ENCODE data around the gene SNRPF. TPM values are rescaled to one million over a fixed set of nuclear protein-coding genes. Genes with fewer than 3 reads are reported as not detected.

SNRPF gene
- total RNA-seq, 1 experiment from 2014 or later, result 46.9 TPM

DNA sequence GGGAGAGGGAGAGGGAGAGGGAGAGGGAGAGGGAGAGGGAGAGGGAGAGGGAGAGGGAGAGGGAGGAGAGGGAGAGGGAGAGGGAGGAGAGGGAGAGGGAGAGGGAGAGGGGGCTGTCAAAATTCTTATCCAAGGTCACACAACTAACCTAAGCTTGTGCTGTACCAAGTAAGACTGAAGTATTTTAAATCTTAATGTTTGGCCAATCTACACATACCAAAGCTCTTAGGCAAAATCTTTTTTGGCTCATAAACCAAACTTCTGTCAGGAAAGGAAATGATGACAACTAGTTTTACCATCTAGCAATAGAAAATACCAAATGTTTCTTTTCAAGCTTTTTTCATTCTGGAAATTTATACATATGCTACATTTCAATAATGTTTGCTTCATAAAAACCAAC lies 49.8 kb downstream of the SNRPF start:
- POLR2A ChIA-PET, result interaction anchor here (1.4 kb wide), 1 partner anchor 10 kb away, joined by 4 read pairs; no protein-coding TSS in a partner anchor
- Mint-ChIP-seq H3K27me3 (ENCODE audit: insufficient read depth, unreplicated experiment) (peaks cover 43% of the 10 kb centered on the region), H3K4me3 (ENCODE audit: unreplicated experiment) (no peak overlapping the region), H3K27ac (ENCODE audit: low read depth, unreplicated experiment) (no peak overlapping the region), H3K9me3 (ENCODE audit: unreplicated experiment) (no peaks in the 10 kb centered on the region), H3K4me1 (ENCODE audit: insufficient read depth, unreplicated experiment) (no peaks in the 10 kb centered on the region), H3K36me3 (ENCODE audit: insufficient read depth, unreplicated experiment) (no peaks in the 10 kb centered on the region)
- CTCF ChIA-PET, result interaction anchor here (1.4 kb wide), 1 partner anchor 10 kb away, joined by 6 read pairs; no protein-coding TSS in a partner anchor
- intact Hi-C loops (cut with micrococcal nuclease), result no loop called here
- BruUV-seq (replicated peaks), result no TSS peak
- no peak for DNase-seq (ENCODE audit: unreplicated experiment)
- TF ChIP-seq, protein P1, sequence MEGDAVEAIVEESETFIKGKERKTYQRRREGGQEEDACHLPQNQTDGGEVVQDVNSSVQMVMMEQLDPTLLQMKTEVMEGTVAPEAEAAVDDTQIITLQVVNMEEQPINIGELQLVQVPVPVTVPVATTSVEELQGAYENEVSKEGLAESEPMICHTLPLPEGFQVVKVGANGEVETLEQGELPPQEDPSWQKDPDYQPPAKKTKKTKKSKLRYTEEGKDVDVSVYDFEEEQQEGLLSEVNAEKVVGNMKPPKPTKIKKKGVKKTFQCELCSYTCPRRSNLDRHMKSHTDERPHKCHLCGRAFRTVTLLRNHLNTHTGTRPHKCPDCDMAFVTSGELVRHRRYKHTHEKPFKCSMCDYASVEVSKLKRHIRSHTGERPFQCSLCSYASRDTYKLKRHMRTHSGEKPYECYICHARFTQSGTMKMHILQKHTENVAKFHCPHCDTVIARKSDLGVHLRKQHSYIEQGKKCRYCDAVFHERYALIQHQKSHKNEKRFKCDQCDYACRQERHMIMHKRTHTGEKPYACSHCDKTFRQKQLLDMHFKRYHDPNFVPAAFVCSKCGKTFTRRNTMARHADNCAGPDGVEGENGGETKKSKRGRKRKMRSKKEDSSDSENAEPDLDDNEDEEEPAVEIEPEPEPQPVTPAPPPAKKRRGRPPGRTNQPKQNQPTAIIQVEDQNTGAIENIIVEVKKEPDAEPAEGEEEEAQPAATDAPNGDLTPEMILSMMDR (IDR thresholded peaks at IDR 0.05; ENCODE audit: unreplicated experiment), result no peak

DNA sequence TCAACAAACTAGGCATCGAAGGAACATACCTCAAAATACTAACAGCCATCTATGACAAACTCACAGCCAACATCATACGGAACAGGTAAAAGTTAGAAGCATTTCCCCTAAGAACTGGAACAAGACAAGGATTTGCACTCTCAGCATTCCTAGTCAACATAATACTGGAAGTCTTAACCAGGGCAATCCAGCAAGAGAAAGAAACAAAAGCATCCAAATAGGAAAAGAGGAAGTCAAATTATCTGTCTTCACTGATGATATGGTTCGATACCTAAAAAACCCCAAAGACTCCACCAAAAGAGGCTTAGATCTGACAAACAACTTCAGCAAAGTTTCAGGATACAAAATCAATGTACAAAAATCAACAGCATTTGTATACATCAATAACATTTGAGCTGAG lies 51.1 kb downstream of the SNRPF start:
- no TSS peak for BruUV-seq (replicated peaks)
- Mint-ChIP-seq H3K4me1 (ENCODE audit: insufficient read depth, unreplicated experiment) (no peaks in the 10 kb centered on the region), H3K9me3 (ENCODE audit: unreplicated experiment) (no peaks in the 10 kb centered on the region), H3K27me3 (ENCODE audit: insufficient read depth, unreplicated experiment) (peaks cover 30% of the 10 kb centered on the region), H3K4me3 (ENCODE audit: unreplicated experiment) (no peak overlapping the region), H3K36me3 (ENCODE audit: insufficient read depth, unreplicated experiment) (no peaks in the 10 kb centered on the region), H3K27ac (ENCODE audit: low read depth, unreplicated experiment) (no peak overlapping the region)
- CTCF ChIA-PET, result interaction anchor here (1.2 kb wide), 1 partner anchor 90 kb away, joined by 3 read pairs; no protein-coding TSS in a partner anchor
- intact Hi-C loops (cut with micrococcal nuclease), result no loop called here
- DNase-seq (ENCODE audit: unreplicated experiment), result no peak
- POLR2A ChIA-PET, result no interaction called here
- TF ChIP-seq, protein P1 (IDR thresholded peaks at IDR 0.05; ENCODE audit: unreplicated experiment), result no peak

Other genes starting within 250 kb of the SNRPF start
- 53.0 and 96.4 TPM in 2 replicates for gene NTN4, start 68.2 kb upstream of the SNRPF start, total RNA-seq (2022)
- 0.12 TPM in 1 of 2 replicates, not detected in the other for gene CCDC38, start 83.7 kb downstream of the SNRPF start, total RNA-seq (2022)
- 0.29 and 0.47 TPM in 2 replicates for gene AMDHD1, start 84.4 kb downstream of the SNRPF start, total RNA-seq (2022)
- 0.27 and 1.1 TPM in 2 replicates for gene HAL, start 137.4 kb downstream of the SNRPF start, total RNA-seq (2022)
- gene LTA4H, start 176.6 kb downstream of the SNRPF start, total RNA-seq (2022), result 52.3 and 66.0 TPM in 2 replicates